Measurements from ENCODE around the gene ENAH.

ENAH gene

GRCh38 chr1:225578251-225578977 is 74.5 kb downstream of the ENAH start:
- TF ChIP-seq CTCF (IDR thresholded peaks at IDR 0.05; ENCODE audit: borderline replicate concordance, insufficient read depth, low read depth, low read length): no peak

GRCh38 chr1:225577241-225577640 is 75.7 kb downstream of the ENAH start:
- TF ChIP-seq CTCF (IDR thresholded peaks at IDR 0.05; ENCODE audit: borderline replicate concordance, insufficient read depth, low read depth, low read length): no peak
- no peak overlapping the region for H3K4me3 ChIP-seq (ENCODE audit: low read depth, low read length)

More at GRCh38 chr1:225578251-225578977, 74.5 kb downstream of the ENAH start:
- H3K4me3 ChIP-seq (ENCODE audit: low read depth, low read length): no peak overlapping the region

GRCh38 chr1:225573216-225573615 is 79.7 kb downstream of the ENAH start:
- no peak for TF ChIP-seq CTCF (IDR thresholded peaks at IDR 0.05; ENCODE audit: borderline replicate concordance, insufficient read depth, low read depth, low read length)
- H3K4me3 ChIP-seq (ENCODE audit: low read depth, low read length): no peak overlapping the region

GRCh38 chr1:225572422-225572821 is 80.5 kb downstream of the ENAH start:
- TF ChIP-seq CTCF (IDR thresholded peaks at IDR 0.05; ENCODE audit: borderline replicate concordance, insufficient read depth, low read depth, low read length): no peak
- no peak overlapping the region for H3K4me3 ChIP-seq (ENCODE audit: low read depth, low read length)

- TF ChIP-seq CTCF (IDR thresholded peaks at IDR 0.05; ENCODE audit: borderline replicate concordance, insufficient read depth, low read depth, low read length): 0 out of 2 replicates have a peak, but pooled peaks have one; percentile 1
Measured at GRCh38 chr1:225567789-225568188, 85.1 kb downstream of the ENAH start.

GRCh38 chr1:225565847-225566246 is 87.1 kb downstream of the ENAH start:
- H3K4me3 ChIP-seq (ENCODE audit: low read depth, low read length): no peak overlapping the region
- TF ChIP-seq CTCF (IDR thresholded peaks at IDR 0.05; ENCODE audit: borderline replicate concordance, insufficient read depth, low read depth, low read length): no peak

More at GRCh38 chr1:225567789-225568188, 85.1 kb downstream of the ENAH start:
- no peak overlapping the region for H3K4me3 ChIP-seq (ENCODE audit: low read depth, low read length)

GRCh38 chr1:225561675-225562074 is 91.2 kb downstream of the ENAH start:
- no peak overlapping the region for H3K4me3 ChIP-seq (ENCODE audit: low read depth, low read length)
- no peak for TF ChIP-seq CTCF (IDR thresholded peaks at IDR 0.05; ENCODE audit: borderline replicate concordance, insufficient read depth, low read depth, low read length)
